Right ventricle myocardium superior (tissue), 1 donor: Measurements from ENCODE around the gene GPR3. TPM values are rescaled to one million over a fixed set of nuclear protein-coding genes. Genes with fewer than 3 reads are reported as not detected.
"Not testable (repeated sequence)": the region's sequence is repeated elsewhere in the genome, so short reads cannot be mapped to it uniquely, and the experiment has no call there.

ENCODE experiments used
- ATAC-seq: fragments of 200-7000 bp; cut with Tn5 transposase; one replicate; pipeline ENCODE4 v1.9.1; 2020; ENCODE audit warnings: mild to moderate bottlenecking; ENCODE audit not compliant: poor library complexity
- DNase-seq: peaks from one replicate; pipeline ENCODE4 v3.0.0-alpha.2; 2020
- intact Hi-C: fragments of 100-400 bp; cut with DNase I; formaldehyde crosslinking; loops from one replicate; pipeline ENCODE4 v1.11.2; 2022
- total RNA-seq: library from RNA; stranded (reverse); fragmentation: NEBNext Ultra II Directional; extraction: Animal tissue kit (Norgen Biotek cat#: 25700); gene quantifications from one replicate; pipeline ENCODE4 v1.2.1, GENCODE V29; 2021
- donor health status: DM: no; HTN: yes; CAD: no; lungs with severe emphysema.

Gene GPR3
- total RNA-seq, 1 donor from 2014 or later, result 0.24 TPM

DNA sequence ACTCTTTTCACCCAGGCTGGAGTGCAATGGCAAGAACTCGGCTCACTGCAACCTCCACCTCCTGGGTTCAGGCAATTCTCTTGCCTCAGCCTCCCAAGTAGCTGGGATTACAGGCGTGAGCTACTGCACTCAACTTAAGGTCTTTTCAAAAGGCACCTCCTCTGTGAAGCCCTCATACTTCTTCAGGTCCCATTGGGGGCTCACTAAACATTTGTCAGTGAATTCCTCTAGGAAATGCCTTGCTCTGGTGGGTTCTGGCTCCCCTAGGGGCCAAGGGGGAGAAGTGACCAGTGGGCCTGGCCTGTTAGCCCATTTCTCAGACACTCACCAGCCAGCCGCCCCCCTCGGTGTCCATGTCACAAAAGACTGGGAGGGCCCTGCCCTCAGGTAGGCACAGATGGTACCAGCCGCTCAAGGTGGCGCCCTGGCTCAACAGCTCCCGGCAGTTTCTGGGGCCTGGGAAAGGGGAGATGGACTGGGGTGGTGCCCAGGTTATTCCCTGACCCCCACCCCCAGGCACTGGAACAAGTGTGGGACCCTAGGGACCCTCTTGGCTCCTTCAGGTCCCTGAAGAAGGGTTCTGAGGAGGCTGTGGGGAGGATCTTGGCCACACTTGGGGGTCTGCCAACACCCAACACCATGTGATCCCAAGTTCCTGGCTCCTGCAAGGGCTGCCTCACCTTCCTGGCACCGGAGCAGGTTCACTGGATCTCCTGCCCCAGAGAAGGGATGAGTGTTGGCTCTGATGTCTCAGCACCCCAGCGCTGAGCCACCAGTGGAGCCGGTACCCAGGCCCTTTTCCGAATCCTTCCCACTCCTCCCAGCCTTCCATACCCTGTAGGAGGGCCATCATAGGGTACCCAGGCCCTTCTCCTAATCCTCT lies 19.4 kb upstream of the GPR3 start:
- ATAC-seq, result no peak
- DNase-seq, result no peak
- intact Hi-C loops, result no loop called here

DNA sequence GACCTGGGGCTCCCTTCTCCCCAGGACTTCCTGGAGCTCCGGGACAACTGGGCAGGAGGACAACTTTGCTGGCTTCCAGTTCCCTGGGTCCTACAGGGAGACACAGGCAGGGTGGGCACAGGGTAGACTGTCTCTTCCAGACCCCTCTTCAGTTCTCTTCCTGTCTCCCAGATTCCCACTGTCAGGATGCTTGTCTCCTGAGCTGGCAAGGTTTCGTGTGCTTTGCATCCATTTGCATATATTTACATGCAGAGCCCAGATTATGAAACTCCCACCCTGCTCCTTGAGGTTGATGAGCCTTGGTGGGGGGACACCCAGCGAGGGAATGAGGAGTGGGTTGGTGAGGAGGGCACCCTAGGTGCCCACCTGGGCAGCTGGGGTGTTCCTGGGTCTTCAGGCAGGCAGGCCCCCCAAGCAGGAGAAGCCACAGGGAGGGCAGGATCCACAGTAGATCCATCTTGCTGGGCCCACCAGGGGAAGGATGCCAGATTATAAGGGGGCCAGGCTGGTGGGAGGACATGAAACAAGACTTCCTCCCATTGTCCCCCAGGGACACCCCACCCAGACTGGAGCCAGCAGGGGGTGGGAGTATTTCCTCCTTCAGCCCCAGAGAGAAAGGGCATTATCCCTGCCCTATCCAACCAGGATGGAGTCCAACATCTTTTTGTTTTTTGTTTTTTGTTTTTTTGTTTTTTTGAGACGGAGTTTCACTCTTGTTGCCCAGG lies 17.9 kb upstream of the GPR3 start, which contains the start of gene FCN3:
Gene FCN3, minus strand, starts transcription at position 463 of the 725 bp plus-strand sequence. Its CDS starts 6 bp downstream, at position 457.
- DNase-seq, result no peak

DNA sequence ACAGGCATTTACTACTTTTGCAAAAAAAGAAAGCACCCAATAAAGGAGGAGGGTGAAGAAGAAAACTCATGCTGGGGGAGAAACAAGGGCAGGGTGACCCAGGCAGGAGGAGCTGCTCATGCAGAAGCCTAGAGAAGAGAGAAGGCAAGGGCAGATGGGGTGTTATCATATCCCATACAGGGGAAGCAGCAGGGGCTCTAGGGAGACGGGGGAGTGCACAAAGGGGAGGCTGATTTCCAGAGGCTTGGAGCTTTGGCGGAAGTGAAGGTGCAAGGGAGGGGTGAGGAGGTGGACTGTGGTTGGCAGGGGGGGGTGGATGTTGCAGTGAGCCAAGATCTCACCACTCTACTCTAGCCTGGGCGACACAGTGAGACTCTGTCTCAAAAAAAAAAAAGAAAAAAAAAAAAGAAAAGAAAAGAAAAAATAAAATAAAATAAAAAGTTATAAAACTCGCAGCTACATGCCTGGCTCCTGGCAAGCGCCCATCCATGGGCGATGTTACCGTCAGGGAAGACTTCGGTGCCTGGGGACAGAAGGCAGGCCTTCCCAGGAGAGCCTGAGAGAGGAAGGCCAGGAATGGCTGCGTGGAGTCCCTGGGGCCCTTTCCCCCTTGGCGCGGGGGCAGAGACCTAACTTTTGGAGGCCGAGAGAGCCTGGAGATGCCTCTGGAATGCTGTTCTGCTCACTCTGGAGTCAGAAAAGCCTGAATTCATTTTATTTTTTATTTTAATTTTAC lies 14.5 kb upstream of the GPR3 start:
- intact Hi-C loops, result no loop called here
- no peak for ATAC-seq
- no peak for DNase-seq

More for the DNA sequence above, 17.9 kb upstream of the GPR3 start, which contains the start of gene FCN3:
- intact Hi-C loops, result no loop called here
- ATAC-seq, result no peak

DNA sequence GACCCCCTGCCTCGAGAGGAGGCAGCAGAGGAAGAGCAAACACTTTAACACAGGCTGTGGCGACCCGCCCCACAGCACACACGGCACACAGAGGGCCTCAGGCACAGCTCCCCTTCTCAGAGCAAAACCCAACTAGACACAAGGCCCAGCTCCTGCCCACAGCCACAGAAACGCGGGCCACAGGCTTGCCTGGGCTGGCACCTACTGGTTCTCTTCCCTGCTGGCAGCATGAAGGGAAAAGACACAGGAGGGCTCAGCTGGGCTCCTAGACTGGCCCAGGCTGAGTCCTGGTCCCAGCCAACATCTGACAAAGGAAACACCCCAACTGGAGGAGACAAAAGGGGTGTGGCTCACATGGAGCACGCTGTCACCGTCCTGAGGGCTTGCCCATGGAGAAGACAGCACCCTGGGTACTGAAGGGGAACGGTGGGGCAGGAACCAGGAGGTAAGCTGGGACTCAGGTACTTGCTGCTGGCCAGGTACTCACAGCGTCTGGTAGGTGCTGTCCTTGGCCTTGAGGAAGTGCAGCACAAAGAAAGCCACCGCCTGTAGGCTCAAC lies 12.8 kb upstream of the GPR3 start:
- no peak for ATAC-seq
- intact Hi-C loops, result no loop called here
- DNase-seq, result no peak

DNA sequence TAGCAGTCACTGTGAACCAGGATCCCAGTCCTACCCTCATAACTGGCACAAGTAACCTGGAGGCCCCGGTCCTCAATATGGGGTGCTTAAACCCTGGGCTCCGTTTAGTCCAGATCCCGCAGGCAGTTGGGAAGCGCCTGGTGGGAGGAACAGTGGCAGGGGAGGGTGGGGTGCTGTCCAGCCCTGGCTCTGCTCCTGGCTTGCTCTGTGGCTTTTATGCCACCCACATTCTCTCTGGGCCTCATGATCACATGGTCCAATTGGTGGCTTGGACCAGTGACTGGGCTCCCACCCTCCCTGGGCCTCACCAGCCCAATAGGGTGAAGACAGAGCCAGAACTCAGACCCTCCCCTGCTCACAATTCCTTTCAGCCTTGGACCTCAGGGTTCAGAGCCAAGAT lies 12.2 kb upstream of the GPR3 start:
- ATAC-seq, result no peak
- DNase-seq, result no peak
- intact Hi-C loops, result no loop called here

- peak; percentile 25 for ATAC-seq
- intact Hi-C loops, result no loop called here
Observed at GRCh38 chr1:27380766-27381733, 11.4 kb upstream of the GPR3 start.

DNA sequence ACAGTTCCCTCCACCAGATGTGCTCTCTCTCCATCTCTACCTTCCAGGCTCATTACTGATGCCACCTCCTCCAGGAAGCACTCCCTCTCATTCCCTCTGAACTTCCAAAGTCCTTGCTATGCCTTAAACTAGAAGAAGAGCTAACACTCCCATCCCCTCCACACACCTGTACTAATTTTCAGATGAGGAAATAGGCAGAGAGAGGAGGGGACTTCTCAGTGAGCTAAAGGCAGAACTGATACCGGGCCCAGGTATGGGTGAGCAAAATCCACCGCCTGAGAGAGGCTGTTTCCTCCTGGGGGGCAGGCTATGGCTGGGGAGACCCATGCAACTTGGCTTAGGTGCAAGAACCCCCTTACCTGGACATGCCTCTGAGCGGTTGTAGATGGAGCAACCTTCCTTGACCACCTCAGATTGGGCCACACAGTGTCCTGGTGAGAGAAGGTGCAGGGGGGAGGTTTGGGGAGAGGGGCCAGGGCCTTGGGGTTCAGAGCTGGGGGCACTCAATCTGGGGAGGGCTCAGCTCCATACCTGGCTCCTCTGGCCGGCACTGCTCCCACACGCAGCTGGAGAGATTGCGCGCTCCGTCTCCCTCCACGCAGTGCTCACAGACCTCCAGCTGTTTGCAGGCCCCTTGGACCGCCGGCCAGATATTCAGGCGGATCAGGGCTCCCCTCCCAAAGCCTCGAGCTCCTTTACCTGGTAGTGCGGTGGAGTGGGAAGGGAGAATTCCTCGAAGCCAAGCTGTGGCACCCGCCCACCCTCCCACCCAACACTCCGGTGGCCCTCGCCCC lies 10.3 kb upstream of the GPR3 start:
- DNase-seq (no peak), ATAC-seq (no peak)
- intact Hi-C loops, result no loop called here

More at GRCh38 chr1:27380766-27381733, 11.4 kb upstream of the GPR3 start:
- DNase-seq, result no peak

- intact Hi-C loops, result no loop called here
- DNase-seq (no peak), ATAC-seq (no peak)
Observed at GRCh38 chr1:27383039-27383605, 9.3 kb upstream of the GPR3 start, which contains the start of gene CD164L2. Gene CD164L2, minus strand, starts transcription at chr1:27383333. Its CDS starts 94 bp downstream, at chr1:27383239.

DNA sequence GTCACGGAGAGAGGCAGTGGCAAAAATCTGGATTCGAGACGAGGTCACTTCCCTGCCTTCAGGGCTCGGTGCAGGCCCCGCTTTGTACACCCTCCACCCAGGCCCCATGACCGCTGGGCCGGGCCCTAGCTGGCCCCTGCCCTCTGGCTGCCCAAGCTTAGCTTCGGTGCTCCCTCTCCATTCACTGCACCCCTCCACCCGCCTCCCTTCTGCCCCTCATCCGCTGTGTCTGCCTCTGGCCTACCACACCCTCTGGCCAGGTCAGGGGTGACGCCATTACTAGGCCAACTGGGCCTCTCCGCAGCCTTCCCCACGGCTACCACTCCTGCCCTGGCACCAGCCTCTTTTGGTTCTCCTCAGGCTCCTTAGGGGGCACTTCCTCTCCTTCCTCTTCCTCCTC lies 8.8 kb upstream of the GPR3 start:
- no peak for ATAC-seq
- intact Hi-C loops, result no loop called here
- no peak for DNase-seq

DNA sequence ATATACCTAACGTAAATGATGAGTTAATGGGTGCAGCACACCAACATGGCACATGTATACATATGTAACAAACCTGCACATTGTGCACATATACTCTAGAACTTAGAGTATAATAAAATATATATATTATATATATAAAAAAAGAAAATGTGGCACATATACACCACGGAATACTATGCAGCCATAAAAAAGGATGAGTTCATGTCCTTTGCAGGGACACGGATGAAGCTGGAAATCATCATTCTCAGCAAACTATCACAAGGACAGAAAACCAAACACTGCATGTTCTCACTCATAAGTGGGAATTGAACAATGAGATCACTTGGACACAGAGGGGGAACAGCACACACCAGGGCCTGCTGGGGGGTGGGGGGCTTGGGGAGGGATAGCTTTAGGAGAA lies 7.6 kb upstream of the GPR3 start:
- ATAC-seq, DNase-seq, intact Hi-C loops: not testable (repeated sequence)

DNA sequence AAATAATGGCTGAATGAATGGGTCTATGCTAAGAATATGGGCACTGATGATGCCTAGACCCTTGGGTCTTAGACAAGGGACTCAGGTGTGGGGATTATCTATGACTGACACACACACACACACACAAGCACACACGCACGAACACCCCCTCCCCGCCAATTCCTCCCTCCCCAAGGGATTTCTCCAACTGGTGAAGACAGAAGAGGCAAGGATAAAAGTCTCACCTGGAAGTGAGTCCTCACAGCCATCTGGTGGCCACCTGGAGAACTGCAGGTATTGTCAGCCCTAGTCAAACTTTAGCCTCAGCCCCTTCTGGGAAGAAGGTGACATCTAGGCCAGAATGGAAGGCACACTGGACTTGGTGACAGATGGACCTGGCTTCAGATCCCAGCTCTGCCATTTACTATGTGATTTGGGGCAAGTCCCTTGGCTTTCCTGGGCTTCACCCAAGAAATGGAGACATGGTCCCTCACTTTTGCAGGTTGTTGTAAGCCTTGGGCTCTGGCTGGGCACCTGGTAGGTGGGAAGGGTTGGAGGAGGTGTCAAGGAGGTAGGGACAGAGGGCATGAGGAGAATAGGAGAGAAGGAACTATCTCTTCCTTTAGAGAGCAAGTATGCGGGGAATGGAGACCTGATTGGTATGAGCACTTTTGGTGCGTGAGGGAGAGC lies 4.0 kb upstream of the GPR3 start:
- DNase-seq (peak; percentile 79), ATAC-seq (no peak)
- intact Hi-C loops, result no loop called here

DNA sequence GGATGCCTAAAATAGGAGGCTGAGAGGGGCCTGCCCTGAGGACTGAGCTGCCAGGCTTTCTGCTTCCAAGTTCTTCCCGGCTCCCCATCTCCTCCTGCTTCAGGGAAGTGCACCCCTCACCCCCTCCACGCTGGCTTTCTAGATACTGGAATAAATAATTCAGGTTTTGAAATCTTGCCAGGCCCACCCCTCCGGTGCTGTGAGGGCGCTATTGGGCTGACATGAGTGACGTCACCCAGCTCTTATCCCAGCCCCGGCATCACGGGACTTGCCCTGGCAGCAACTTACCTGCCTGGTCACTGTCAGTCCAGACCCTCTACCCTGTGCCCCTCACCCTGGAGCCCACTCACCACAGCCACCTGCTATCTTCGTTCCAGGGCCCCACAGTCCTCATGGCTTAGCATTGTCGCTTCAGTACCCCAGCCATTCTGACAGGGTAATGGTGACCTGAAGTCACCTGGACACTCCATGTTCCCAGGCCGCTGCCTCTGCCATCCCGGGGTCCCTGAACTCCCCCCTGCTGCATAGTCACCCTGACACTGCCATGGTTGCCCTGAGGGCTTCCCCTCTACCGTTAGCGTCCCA lies 819 bp upstream of the GPR3 start:
- intact Hi-C loops, result loop anchor here (10.0 kb wide), 1 partner anchor 347 kb away; no protein-coding TSS in a partner anchor
- DNase-seq (no peak), ATAC-seq (peak; percentile 57)

DNA sequence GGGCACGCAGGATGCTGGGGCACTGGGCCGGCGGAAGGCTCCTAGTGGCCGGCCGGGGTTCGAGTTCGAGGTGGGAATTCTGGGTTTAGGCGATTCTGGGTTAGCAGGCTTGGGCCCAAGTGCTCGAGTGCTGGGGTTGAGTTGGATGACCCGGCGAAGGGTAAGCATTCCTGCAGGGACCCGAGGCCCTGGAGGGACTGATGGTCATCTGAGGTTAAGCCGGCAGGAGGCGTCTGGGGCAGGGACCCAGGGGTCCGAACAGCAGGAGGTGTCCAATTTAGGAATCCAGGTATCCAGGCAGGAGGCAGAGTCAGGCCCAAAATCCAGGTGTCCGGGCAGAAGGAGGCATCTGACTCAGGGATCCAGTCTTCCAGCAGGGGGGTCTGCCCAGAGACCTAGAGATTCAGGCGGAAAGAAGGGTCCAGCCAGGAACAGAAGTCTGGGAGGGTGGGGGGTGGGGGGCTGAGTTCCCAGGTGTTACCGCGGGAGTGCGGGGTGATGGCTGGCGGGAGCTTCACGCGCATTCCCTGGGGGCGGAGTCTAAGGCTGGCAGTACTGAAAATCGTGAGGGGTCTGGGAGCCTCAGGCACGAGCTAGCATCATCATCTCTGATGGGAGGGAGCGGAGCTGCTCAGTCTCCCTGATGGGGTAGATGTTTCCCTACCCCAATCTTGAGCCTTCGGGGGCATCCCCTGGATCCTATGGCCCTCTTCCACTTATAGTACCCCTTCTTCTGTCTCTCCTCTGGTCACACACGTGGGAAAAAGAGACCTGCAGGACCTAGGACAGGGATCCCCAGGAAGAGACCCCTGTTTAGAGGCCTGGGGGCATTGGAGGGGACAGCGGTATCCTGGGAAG lies 585 bp downstream of the GPR3 start:
- no peak for DNase-seq
- intact Hi-C loops, result loop anchor here (10.0 kb wide), 1 partner anchor 348 kb away; no protein-coding TSS in a partner anchor
- ATAC-seq, result no peak

DNA sequence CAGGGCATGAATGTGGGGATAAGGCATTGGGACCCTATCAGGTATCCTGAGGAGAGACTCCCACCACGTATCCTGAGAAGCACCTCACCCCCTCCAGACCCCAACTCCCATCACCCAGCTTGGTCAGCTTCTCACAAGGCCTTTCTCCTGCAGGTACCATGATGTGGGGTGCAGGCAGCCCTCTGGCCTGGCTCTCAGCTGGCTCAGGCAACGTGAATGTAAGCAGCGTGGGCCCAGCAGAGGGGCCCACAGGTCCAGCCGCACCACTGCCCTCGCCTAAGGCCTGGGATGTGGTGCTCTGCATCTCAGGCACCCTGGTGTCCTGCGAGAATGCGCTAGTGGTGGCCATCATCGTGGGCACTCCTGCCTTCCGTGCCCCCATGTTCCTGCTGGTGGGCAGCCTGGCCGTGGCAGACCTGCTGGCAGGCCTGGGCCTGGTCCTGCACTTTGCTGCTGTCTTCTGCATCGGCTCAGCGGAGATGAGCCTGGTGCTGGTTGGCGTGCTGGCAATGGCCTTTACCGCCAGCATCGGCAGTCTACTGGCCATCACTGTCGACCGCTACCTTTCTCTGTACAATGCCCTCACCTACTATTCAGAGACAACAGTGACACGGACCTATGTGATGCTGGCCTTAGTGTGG lies 1.3 kb downstream of the GPR3 start:
- no peak for ATAC-seq
- no peak for DNase-seq
- intact Hi-C loops, result loop anchor here (2.0 to 10.0 kb wide), 2 partner anchors 93 to 349 kb away; no protein-coding TSS in a partner anchor
